MCF 10A (cell line): ENCODE results near the gene MTIF2. TPM values are rescaled to one million over a fixed set of nuclear protein-coding genes. Genes with fewer than 3 reads are reported as not detected.
"Not testable (repeated sequence)": the region's sequence is repeated elsewhere in the genome, so short reads cannot be mapped to it uniquely, and the experiment has no call there.

Experiments
- BruUV-seq: library from RNA; stranded (reverse); fragments of 400-500 nt; replicated peaks from 2 replicates; lab custom pipeline; 2021; lab: Mats Ljungman, UMichigan
- CTCF ChIA-PET: fragments of 300-600 bp; sonication (Branson Sonifier 250); formaldehyde crosslinking; extraction: SDS; loops from one replicate; lab custom pipeline; 2021; ENCODE audit warnings: antibody characterized with exemption, inconsistent platforms; lab: Yijun Ruan, JAX
- POLR2A ChIA-PET: fragments of 300-600, 350-650 bp; sonication (Branson Sonifier 250); formaldehyde crosslinking; extraction: SDS; loops from one replicate; lab custom pipeline; 2020; ENCODE audit warnings: antibody characterized with exemption, inconsistent platforms; lab: Yijun Ruan, JAX
- DNase-seq: peaks from one replicate; pipeline ENCODE4 v3.0.0-alpha.2; 2018; ENCODE audit not compliant: unreplicated experiment
- H3K27ac Mint-ChIP-seq: one replicate; pipeline ENCODE4 v1.8.0; 2022; ENCODE audit warnings: mild to moderate bottlenecking, low read depth, mixed read lengths; ENCODE audit not compliant: unreplicated experiment
- H3K27me3 Mint-ChIP-seq: one replicate; pipeline ENCODE4 v1.8.0; 2022; ENCODE audit warnings: mixed read lengths; ENCODE audit not compliant: insufficient read depth, unreplicated experiment
- H3K36me3 Mint-ChIP-seq: one replicate; pipeline ENCODE4 v1.8.0; 2022; ENCODE audit warnings: mild to moderate bottlenecking, moderate library complexity, mixed read lengths; ENCODE audit not compliant: insufficient read depth, unreplicated experiment
- H3K4me1 Mint-ChIP-seq: one replicate; pipeline ENCODE4 v1.8.0; 2022; ENCODE audit warnings: mixed read lengths; ENCODE audit not compliant: insufficient read depth, unreplicated experiment
- H3K4me3 Mint-ChIP-seq: one replicate; pipeline ENCODE4 v1.8.0; 2022; ENCODE audit warnings: mild to moderate bottlenecking, moderate library complexity, mixed read lengths; ENCODE audit not compliant: unreplicated experiment
- H3K9me3 Mint-ChIP-seq: one replicate; pipeline ENCODE4 v1.8.0; 2022; ENCODE audit warnings: mixed read lengths; ENCODE audit not compliant: unreplicated experiment
- CTCF ChIP-seq: fragments of 200-600 bp; IDR thresholded peaks from one replicate; pipeline ENCODE4 v1.8.0; 2022; ENCODE audit warnings: antibody characterized with exemption, mild to moderate bottlenecking; ENCODE audit not compliant: unreplicated experiment
- intact Hi-C: fragments of 100-400 bp; cut with micrococcal nuclease; formaldehyde crosslinking; loops from 2 replicates; pipeline ENCODE4 v1.14.1; 2022
- total RNA-seq: library from RNA; stranded (reverse); gene quantifications from 2 replicates; pipeline ENCODE4 v1.2.3, GENCODE V29; 2022

MTIF2 gene
- total RNA-seq, 1 experiment from 2014 or later: 60.7 TPM

GRCh38 chr2:55230551-55230950, 38.5 kb downstream of the MTIF2 start:
- TF ChIP-seq CTCF: no peak
- CTCF ChIA-PET: no interaction called here
- H3K27ac Mint-ChIP-seq: peak overlapping the region; percentile 96
- H3K36me3 Mint-ChIP-seq: peaks cover 46% of the 10 kb centered on the region
- no peaks in the 10 kb centered on the region for H3K27me3 Mint-ChIP-seq
- H3K4me1 Mint-ChIP-seq: peaks cover 36% of the 10 kb centered on the region
- intact Hi-C loops: loop anchor here (5.0 kb wide), 3 partner anchors 187 to 328 kb away; partner anchors contain the start of gene CCDC88A
- BruUV-seq: no TSS peak
- H3K9me3 Mint-ChIP-seq: no peaks in the 10 kb centered on the region
- POLR2A ChIA-PET: interaction anchor here (0.8 to 1.7 kb wide), 3 partner anchors 11 to 220 kb away, joined by 3 to 4 read pairs (median 4); no protein-coding TSS in a partner anchor
- peak overlapping the region; percentile 87 for H3K4me3 Mint-ChIP-seq
- DNase-seq: no peak

- CTCF ChIA-PET: interaction anchor here (0.5 to 0.9 kb wide), 3 partner anchors 47 to 178 kb away, joined by 3 read pairs; no protein-coding TSS in a partner anchor
- H3K36me3 Mint-ChIP-seq: peaks cover 35% of the 10 kb centered on the region
- no peak for DNase-seq
- BruUV-seq: no TSS peak
- intact Hi-C loops: no loop called here
- POLR2A ChIA-PET: interaction anchor here (0.6 to 0.7 kb wide), 3 partner anchors 39 to 227 kb away, joined by 3 read pairs; partner anchors contain the start of gene MTIF2
- peaks cover 31% of the 10 kb centered on the region for H3K4me1 Mint-ChIP-seq
- no peaks in the 10 kb centered on the region for H3K9me3 Mint-ChIP-seq
- H3K27me3 Mint-ChIP-seq: no peaks in the 10 kb centered on the region
- no peak for TF ChIP-seq CTCF
- H3K27ac Mint-ChIP-seq: no peak overlapping the region
- no peak overlapping the region for H3K4me3 Mint-ChIP-seq
These were observed 39.8 kb downstream of the MTIF2 start for GRCh38 chr2:55229221-55229620.

GRCh38 chr2:55228226-55228563, 40.8 kb downstream of the MTIF2 start:
- Mint-ChIP-seq H3K4me1 (peaks cover 31% of the 10 kb centered on the region), H3K9me3 (no peaks in the 10 kb centered on the region), H3K4me3 (no peak overlapping the region), H3K27me3 (no peaks in the 10 kb centered on the region), H3K36me3 (peaks cover 30% of the 10 kb centered on the region), H3K27ac (peak overlapping the region; percentile 16)
- TF ChIP-seq CTCF: no peak
- no TSS peak for BruUV-seq
- intact Hi-C loops: no loop called here
- no peak for DNase-seq
- ChIA-PET CTCF (interaction anchor here (0.9 kb wide), 1 partner anchor 177 kb away, joined by 3 read pairs; no protein-coding TSS in a partner anchor), POLR2A (no interaction called here)

- H3K9me3 Mint-ChIP-seq, POLR2A ChIA-PET, H3K27me3 Mint-ChIP-seq, BruUV-seq, intact Hi-C loops, CTCF ChIA-PET, H3K4me3 Mint-ChIP-seq, DNase-seq: not testable (repeated sequence)
- H3K36me3 Mint-ChIP-seq: peaks cover 25% of the 10 kb centered on the region
- peak overlapping the region; percentile 16 for H3K27ac Mint-ChIP-seq
- H3K4me1 Mint-ChIP-seq: peaks cover 31% of the 10 kb centered on the region
These were observed 41.4 kb downstream of the MTIF2 start for GRCh38 chr2:55227437-55228225.
